Neural progenitor cell (in vitro differentiated cells): ENCODE data around the gene ZFAND6.

ENCODE experiments used
- CTCF ChIP-seq: fragments of 200-600 bp; sonication (generic); IDR thresholded peaks from 2 replicates; pipeline ENCODE4 v1.5.1; 2017; ENCODE audit warnings: antibody characterized with exemption, mild to moderate bottlenecking
- EZH2 ChIP-seq: fragments of 200-600 bp; sonication (generic); IDR thresholded peaks from 2 replicates; pipeline ENCODE4 v1.6.1; 2017; ENCODE audit warnings: antibody characterized with exemption, mild to moderate bottlenecking, moderate library complexity

DNA sequence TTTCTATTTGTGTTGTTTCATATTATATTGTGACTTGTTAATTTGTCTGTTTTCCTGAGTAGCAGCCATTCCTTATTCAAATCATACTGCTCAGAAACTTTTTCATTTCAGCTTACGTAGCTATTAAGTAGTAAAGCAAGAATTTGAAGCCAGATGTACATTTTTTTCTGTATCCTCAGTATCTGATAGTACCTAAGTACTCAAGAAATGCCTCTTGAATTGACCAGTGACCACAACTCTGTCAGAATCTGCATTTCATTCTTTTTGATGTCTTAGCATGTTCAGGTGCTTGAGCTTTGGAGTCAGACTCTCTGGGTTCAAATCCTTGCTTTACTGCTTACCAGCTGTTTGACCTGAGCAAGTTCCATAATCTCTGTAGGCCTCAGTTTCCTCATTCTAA is 30.6 kb downstream of the ZFAND6 start:
- TF ChIP-seq CTCF (no peak), EZH2 (no peak)
